Cardiac muscle cell (in vitro differentiated cells and primary cell): Measurements from ENCODE around the gene ARHGAP6. TPM values are rescaled to one million over a fixed set of nuclear protein-coding genes. Genes with fewer than 3 reads are reported as not detected.

Experiments used
- DNase-seq, 2 donors: peaks; one replicate each; pipeline versions ENCODE4 v3.0.0 to v3.0.0-alpha.2; 2010 to 2017; ENCODE audit warnings: low read depth in 1 of 2, low spot score in 1 of 2
- H3K27ac ChIP-seq: fragments of 200-600 bp; sonication (generic); 2 replicates; pipeline ENCODE4 v1.5.1; 2016
- H3K27me3 ChIP-seq: fragments of 200-600 bp; sonication (generic); 2 replicates; pipeline ENCODE4 v1.6.0; 2016; ENCODE audit warnings: control low read depth
- H3K36me3 ChIP-seq: fragments of 200-600 bp; sonication (generic); 2 replicates; pipeline ENCODE4 v1.5.1; 2016; ENCODE audit warnings: control low read depth
- H3K4me1 ChIP-seq: fragments of 200-600 bp; sonication (generic); 2 replicates; pipeline ENCODE4 v1.8.1; 2017; ENCODE audit warnings: low read depth, mild to moderate bottlenecking, mixed run types
- H3K4me3 ChIP-seq: fragments of 200-600 bp; sonication (generic); 2 replicates; pipeline ENCODE4 v1.5.1; 2016; ENCODE audit warnings: mild to moderate bottlenecking
- H3K9me3 ChIP-seq: fragments of 200-600 bp; sonication (generic); 2 replicates; pipeline ENCODE4 v1.5.1; 2017; ENCODE audit warnings: low read depth, mild to moderate bottlenecking, control low read depth
- CTCF ChIP-seq: IDR thresholded peaks from 2 replicates; pipeline ENCODE4 v1.5.1; 2012; ENCODE audit warnings: low read depth, mild to moderate bottlenecking, low read length
- polyA plus RNA-seq: library from polyadenylated mRNA; unstranded; fragments of >200 nt; fragmentation: Nextera tagmentation; extraction: Ambion mirVana; gene quantifications from 2 replicates; pipeline ENCODE4 v1.2.1, GENCODE V29; 2016
- total RNA-seq: library from RNA; depleted of rRNA; stranded (reverse); fragments of >200 nt; gene quantifications from 2 replicates; pipeline ENCODE4 v1.2.3, GENCODE V29; 2016

Gene ARHGAP6
- total and polyA plus RNA-seq, 2 experiments from 2014 or later, result 10.5 to 45.0 TPM

DNA sequence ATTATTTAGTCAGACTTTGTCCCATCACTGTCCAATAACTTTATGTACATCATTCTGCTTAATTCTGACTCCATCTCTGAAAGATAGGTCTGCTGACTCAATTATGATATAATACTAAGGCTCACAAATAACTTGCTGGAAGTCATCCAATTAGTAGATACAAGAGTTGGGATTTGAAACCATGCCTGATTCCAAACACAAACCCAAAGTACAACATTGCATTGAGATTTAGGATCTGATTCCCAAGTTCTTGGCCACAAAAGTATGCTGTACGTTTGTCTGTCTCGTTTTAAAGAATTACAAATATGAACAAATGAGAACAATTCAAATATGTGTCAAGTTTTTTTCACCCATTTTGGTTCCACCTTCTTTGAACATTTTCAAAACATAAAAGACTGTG, 263.8 kb downstream of the ARHGAP6 start:
- Histone ChIP-seq H3K27ac (no peak overlapping the region), H3K9me3 (no peaks in the 10 kb centered on the region), H3K36me3 (no peaks in the 10 kb centered on the region), H3K4me3 (no peak overlapping the region), H3K27me3 (no peaks in the 10 kb centered on the region), H3K4me1 (no peaks in the 10 kb centered on the region)
- no peak for TF ChIP-seq CTCF
- peak in 1 of 2 donors; percentile 64 for DNase-seq

DNA sequence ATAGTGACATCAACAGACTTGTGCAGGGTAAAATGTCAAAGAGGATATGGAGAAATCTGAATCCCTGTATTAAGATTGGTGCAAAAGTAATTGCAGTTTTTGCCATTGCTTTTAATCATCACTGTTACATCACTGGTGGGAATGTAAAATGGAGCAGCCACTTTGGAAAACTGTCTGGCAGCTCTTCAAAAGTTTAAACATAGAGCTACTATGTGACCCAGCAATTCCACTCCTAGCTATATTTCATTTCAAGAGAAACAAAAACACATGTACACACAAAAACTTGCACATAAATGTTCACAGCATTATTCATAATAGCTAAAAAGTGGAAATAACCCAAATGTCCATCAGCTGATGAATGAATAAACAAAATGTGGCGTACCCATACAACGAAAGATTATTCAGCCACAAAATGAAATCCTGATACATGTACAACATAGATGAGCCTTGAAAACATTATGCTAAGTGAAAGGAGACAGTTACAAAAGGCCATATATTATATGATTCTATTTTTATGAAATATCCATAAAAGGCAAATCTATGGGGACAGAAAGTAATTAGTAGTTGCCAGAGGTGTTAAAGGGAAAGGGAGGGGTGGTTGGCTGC, 266.1 kb downstream of the ARHGAP6 start:
- no peak for TF ChIP-seq CTCF
- no peak overlapping the region for H3K4me3 ChIP-seq
- no peak for DNase-seq
- no peaks in the 10 kb centered on the region for H3K4me1 ChIP-seq
- H3K27ac ChIP-seq, result no peak overlapping the region
- no peaks in the 10 kb centered on the region for H3K36me3 ChIP-seq
- no peaks in the 10 kb centered on the region for H3K27me3 ChIP-seq
- H3K9me3 ChIP-seq, result no peaks in the 10 kb centered on the region

- H3K27ac ChIP-seq, result no peak overlapping the region
- H3K36me3 ChIP-seq, result no peaks in the 10 kb centered on the region
- DNase-seq, result peak in 1 of 2 donors; percentile 18
- no peak for TF ChIP-seq CTCF
- H3K27me3 ChIP-seq, result no peaks in the 10 kb centered on the region
- H3K4me1 ChIP-seq, result no peaks in the 10 kb centered on the region
- H3K4me3 ChIP-seq, result no peak overlapping the region
- no peaks in the 10 kb centered on the region for H3K9me3 ChIP-seq
These were observed 266.9 kb downstream of the ARHGAP6 start for GRCh38 chrX:11398785-11399184.

- no peaks in the 10 kb centered on the region for H3K27me3 ChIP-seq
- no peak for DNase-seq
- no peak for TF ChIP-seq CTCF
These were observed 267.6 kb downstream of the ARHGAP6 start for GRCh38 chrX:11398139-11398538.

GRCh38 chrX:11397680-11398079, 268.0 kb downstream of the ARHGAP6 start:
- no peak for TF ChIP-seq CTCF
- Histone ChIP-seq H3K4me3 (no peak overlapping the region), H3K9me3 (no peaks in the 10 kb centered on the region), H3K36me3 (no peaks in the 10 kb centered on the region), H3K27me3 (no peaks in the 10 kb centered on the region), H3K27ac (no peak overlapping the region), H3K4me1 (no peaks in the 10 kb centered on the region)
- no peak for DNase-seq

More at GRCh38 chrX:11398139-11398538, 267.6 kb downstream of the ARHGAP6 start:
- no peaks in the 10 kb centered on the region for H3K36me3 ChIP-seq
- H3K9me3 ChIP-seq, result no peaks in the 10 kb centered on the region
- H3K27ac ChIP-seq, result no peak overlapping the region
- no peaks in the 10 kb centered on the region for H3K4me1 ChIP-seq
- H3K4me3 ChIP-seq, result no peak overlapping the region

- no peak for TF ChIP-seq CTCF
- no peak overlapping the region for H3K4me3 ChIP-seq
- no peaks in the 10 kb centered on the region for H3K36me3 ChIP-seq
- no peaks in the 10 kb centered on the region for H3K4me1 ChIP-seq
- no peak overlapping the region for H3K27ac ChIP-seq
- H3K27me3 ChIP-seq, result no peaks in the 10 kb centered on the region
- no peak for DNase-seq
- no peaks in the 10 kb centered on the region for H3K9me3 ChIP-seq
These were observed 269.9 kb downstream of the ARHGAP6 start for GRCh38 chrX:11395859-11396258.
